Rectal smooth muscle tissue (tissue), 1 donor: ENCODE results near the gene DDX25.

ENCODE experiments used
- H3K27ac ChIP-seq: one replicate; pipeline ENCODE4 v1.7.0; 2013; ENCODE audit warnings: low read depth, low read length, inconsistent platforms
- H3K27me3 ChIP-seq: one replicate; pipeline ENCODE4 v1.7.0; 2013; ENCODE audit warnings: low read length; ENCODE audit not compliant: control insufficient read depth, insufficient read depth
- H3K36me3 ChIP-seq: one replicate; pipeline ENCODE4 v1.7.0; 2013; ENCODE audit warnings: low read length; ENCODE audit not compliant: control insufficient read depth, insufficient read depth
- H3K4me1 ChIP-seq: one replicate; pipeline ENCODE4 v1.7.0; 2013; ENCODE audit warnings: low read length; ENCODE audit not compliant: control insufficient read depth, insufficient read depth
- H3K4me3 ChIP-seq: one replicate; pipeline ENCODE4 v1.7.0; 2013; ENCODE audit warnings: low read length
- H3K9ac ChIP-seq: one replicate; pipeline ENCODE4 v1.7.0; 2013; ENCODE audit warnings: low read length

DDX25 gene

DNA sequence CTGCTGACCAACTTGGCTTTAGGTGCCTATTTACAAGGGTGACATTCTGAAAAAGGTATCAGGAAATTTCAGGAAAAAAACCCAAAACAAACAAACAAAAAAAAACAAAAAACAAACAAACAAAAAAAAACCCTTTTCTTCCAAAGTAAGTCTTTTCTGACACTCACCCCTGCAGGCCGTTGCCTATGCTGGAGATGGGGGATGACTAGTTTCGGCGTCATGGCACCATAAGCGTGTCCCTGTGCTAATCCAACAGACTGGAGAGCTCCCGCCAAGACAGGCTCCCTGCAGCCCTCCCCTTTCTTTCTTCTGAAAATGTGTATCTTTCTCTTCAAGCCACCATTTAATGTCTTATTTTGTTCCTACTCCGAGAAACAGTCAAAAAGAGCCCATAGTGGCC is 55.2 kb downstream of the DDX25 start:
- no peaks in the 10 kb centered on the region for H3K4me1 ChIP-seq
- no peak overlapping the region for H3K9ac ChIP-seq
- no peak overlapping the region for H3K4me3 ChIP-seq
- no peaks in the 10 kb centered on the region for H3K36me3 ChIP-seq
- H3K27me3 ChIP-seq, result no peaks in the 10 kb centered on the region
- H3K27ac ChIP-seq, result no peak overlapping the region

DNA sequence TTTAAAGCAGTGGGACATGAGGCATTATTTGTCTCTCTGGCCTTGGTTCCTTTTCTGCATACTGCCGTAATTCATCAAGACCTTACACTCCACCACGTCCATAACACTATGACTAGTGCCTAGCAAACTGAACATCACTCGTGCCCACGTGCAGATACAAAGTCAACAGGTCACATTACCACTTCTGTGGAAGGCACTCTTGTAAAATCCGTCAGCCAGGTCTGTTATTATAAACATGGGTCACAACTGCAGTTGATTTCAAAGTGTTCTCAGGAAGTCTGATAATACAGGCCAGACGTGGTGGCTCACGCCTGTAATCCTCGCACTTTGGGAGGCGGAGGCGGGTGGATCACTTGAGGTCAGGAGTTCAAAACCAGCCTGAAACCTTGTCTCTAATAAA is 55.6 kb downstream of the DDX25 start:
- Histone ChIP-seq H3K4me3 (no peak overlapping the region), H3K27me3 (no peaks in the 10 kb centered on the region), H3K36me3 (no peaks in the 10 kb centered on the region), H3K4me1 (no peaks in the 10 kb centered on the region), H3K9ac (no peak overlapping the region), H3K27ac (no peak overlapping the region)

DNA sequence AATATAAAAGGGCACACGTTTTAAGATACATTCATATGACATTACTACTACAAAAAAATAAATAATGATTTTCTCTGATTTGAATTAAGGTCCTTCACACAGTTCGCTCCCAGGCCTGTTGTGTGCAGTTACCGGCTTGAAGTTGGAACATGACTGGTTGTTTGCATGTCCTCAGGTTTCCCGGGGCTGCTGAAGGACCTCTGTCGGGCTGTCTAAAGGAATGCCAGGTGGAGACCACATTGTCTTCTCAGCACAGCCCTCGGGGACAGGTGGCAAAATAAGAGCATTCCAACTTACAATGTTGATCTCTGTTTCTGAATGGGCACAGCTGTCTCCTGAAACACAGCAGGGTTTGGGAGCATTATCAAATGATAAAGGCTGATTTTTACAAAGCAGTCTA is 56.5 kb downstream of the DDX25 start:
- H3K4me1 ChIP-seq, result no peaks in the 10 kb centered on the region
- no peaks in the 10 kb centered on the region for H3K27me3 ChIP-seq
- H3K9ac ChIP-seq, result no peak overlapping the region
- H3K36me3 ChIP-seq, result no peaks in the 10 kb centered on the region
- H3K27ac ChIP-seq, result no peak overlapping the region
- H3K4me3 ChIP-seq, result no peak overlapping the region

DNA sequence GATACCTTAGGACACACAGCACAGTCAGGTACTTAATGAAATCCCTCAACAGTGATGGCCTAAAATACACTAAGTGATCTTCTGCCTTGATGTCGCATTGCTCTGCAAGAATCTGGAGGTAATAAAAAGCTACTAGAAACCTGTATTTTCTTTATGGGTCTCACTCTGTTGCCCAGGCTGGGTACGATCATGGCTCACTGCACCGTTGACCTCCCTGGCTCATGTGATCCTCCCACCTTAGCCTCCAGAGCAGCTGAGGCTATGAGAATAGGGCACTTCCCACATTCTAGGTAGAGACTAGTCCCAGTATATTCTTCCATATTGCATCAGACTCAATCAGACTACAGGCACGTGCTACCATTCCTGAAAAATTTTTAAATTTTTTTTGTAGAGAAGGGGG is 63.2 kb downstream of the DDX25 start:
- Histone ChIP-seq H3K4me1 (no peaks in the 10 kb centered on the region), H3K4me3 (no peak overlapping the region), H3K27me3 (no peaks in the 10 kb centered on the region), H3K27ac (no peak overlapping the region), H3K36me3 (no peaks in the 10 kb centered on the region), H3K9ac (no peak overlapping the region)

DNA sequence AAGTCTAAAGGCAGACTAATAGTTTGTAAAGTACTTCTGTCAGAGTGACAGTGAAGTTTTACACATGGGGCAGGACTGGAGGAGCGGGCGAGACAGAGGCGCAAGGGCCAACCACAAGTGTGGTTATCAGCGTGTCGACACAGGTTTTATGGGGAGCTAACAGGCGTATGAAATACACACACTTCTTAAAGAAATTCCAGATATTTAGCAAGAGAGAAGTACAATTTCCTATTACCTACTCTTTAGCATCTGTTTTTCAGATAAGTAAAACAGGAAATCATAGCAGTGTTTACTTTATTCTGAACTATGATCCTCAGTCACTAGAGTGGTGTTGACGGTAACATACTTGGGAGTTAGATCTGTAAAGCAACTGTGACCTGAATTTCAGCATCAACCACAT is 64.0 kb downstream of the DDX25 start:
- Histone ChIP-seq H3K27me3 (no peaks in the 10 kb centered on the region), H3K36me3 (no peaks in the 10 kb centered on the region), H3K27ac (no peak overlapping the region), H3K9ac (no peak overlapping the region), H3K4me3 (no peak overlapping the region), H3K4me1 (no peaks in the 10 kb centered on the region)

DNA sequence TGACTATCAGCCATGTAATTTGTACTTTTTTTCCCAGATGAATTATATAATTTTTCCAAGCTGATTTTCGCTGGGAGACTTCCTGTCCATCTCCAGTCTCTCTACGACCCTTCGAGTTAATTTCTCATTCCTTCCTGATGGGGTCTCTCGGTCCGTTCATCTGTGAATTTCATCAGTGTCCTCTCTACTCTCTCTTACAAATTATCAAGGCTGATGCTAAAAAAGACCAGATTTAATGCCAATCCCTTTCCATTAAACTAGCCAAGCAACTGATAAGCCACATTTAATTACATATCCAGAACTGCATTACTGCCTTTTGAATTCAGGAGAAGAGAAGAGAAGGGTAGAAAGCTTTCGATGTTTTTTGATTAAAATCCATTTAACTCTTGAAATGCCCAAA is 67.3 kb downstream of the DDX25 start:
- no peak overlapping the region for H3K4me3 ChIP-seq
- no peak overlapping the region for H3K9ac ChIP-seq
- H3K27me3 ChIP-seq, result no peaks in the 10 kb centered on the region
- no peak overlapping the region for H3K27ac ChIP-seq
- H3K4me1 ChIP-seq, result no peaks in the 10 kb centered on the region
- no peaks in the 10 kb centered on the region for H3K36me3 ChIP-seq

DNA sequence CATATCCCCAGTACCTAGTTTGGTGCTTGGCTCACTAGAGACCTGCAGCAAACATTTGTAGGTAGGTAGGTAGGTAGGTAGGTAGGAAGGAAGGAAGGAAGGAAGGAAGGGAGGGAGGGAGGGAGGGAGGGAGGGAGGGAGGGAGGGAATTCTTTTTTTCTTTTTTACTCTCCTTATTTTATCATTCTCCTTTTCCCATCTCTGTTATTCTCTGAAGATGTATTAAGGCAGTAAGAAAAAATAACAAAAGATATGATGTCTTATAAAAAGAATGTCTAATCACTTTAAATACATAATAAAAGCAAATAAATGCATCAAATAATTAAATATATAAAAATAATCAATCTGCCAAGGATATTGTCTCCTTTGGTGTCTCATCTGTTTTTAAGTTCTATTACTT is 70.0 kb downstream of the DDX25 start:
- Histone ChIP-seq H3K4me3 (no peak overlapping the region), H3K27me3 (no peaks in the 10 kb centered on the region), H3K9ac (no peak overlapping the region), H3K27ac (no peak overlapping the region), H3K4me1 (no peaks in the 10 kb centered on the region), H3K36me3 (no peaks in the 10 kb centered on the region)

DNA sequence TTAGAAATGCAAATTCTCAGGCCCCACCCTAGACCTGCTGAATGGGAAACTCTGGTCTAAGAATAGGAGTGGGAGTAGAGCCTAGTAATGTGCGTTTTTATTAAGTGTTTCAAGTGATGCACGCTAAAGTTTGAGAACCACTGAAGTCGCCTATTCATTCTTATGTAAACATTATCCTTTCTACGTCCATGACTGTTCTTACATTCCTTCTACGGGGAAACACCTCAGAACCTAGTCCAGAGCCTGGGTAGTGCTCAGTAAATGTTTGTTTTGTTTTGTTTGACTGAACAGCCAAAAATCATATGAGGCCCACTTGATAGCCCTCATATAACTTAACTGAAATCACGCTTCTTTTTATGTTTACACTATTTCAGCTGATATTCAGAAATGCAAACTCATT is 71.3 kb downstream of the DDX25 start:
- Histone ChIP-seq H3K36me3 (no peaks in the 10 kb centered on the region), H3K9ac (no peak overlapping the region), H3K27ac (no peak overlapping the region), H3K4me3 (no peak overlapping the region), H3K4me1 (no peaks in the 10 kb centered on the region), H3K27me3 (no peaks in the 10 kb centered on the region)

DNA sequence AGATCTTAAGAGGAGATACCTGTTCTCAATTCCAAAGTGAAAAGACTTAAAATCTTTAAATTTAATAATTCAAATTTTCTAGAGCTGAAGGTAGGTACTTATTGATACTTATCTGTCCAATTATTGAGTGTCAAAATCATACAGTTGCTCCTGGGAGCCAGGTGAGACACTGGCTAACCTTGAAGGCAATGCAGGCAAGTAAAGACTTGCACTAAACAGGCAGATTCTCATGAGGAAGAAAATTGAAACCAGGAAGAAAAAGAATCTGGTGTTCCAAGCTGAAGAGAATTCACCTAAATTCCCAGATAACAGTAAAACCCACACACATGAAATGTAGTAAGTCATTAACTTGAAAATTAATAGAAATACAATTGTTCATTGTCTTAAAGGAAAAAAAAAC is 71.8 kb downstream of the DDX25 start:
- no peak overlapping the region for H3K9ac ChIP-seq
- no peak overlapping the region for H3K27ac ChIP-seq
- H3K36me3 ChIP-seq, result no peaks in the 10 kb centered on the region
- H3K4me3 ChIP-seq, result no peak overlapping the region
- no peaks in the 10 kb centered on the region for H3K27me3 ChIP-seq
- H3K4me1 ChIP-seq, result no peaks in the 10 kb centered on the region

DNA sequence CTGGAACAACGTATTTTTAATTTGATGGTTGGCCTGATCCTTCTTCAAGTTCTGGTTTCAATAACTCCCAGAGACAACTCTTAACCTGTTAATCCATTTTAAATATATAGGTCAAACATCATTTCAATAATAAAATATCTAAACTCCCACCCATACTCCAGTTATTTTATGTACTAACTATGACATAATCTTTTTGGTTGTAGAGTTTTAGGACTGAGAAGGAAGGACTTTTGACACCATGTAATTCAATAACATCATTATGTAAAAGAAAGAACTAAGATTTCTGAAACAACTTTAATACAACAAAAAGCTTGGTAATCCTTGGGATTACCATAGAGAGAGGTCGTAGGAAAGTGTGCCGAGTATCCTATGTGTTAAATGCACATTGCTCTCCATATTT is 73.0 kb downstream of the DDX25 start:
- Histone ChIP-seq H3K4me3 (no peak overlapping the region), H3K4me1 (no peaks in the 10 kb centered on the region), H3K27me3 (no peaks in the 10 kb centered on the region), H3K36me3 (no peaks in the 10 kb centered on the region), H3K9ac (no peak overlapping the region), H3K27ac (no peak overlapping the region)

DNA sequence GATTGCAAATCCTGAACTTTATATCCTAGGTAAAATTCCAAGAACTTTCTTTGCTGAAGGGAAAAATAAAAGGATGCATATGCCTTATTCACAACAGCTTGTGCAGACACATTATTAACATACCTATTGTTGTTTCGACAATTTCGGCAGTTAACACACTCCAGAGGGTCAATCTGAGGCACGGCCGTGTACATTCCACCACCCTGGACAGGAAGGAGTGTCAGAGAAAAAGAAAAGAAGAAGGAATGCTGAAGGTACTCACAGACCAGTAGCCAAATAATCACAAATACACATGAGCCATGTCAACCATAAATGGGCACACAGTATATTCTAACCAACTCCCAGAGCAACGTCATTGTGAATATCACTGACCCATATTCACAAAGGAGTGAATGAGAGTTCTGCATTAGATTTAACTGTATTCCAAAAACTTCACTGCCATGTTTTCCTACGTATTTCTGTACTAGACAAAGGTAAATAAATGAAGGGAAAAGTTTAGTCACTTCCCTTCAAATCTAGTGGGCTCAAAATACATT is 73.9 kb downstream of the DDX25 start:
- H3K9ac ChIP-seq, result no peak overlapping the region
- no peaks in the 10 kb centered on the region for H3K4me1 ChIP-seq
- H3K4me3 ChIP-seq, result no peak overlapping the region
- H3K36me3 ChIP-seq, result peaks cover 3% of the 10 kb centered on the region
- no peaks in the 10 kb centered on the region for H3K27me3 ChIP-seq
- no peak overlapping the region for H3K27ac ChIP-seq
